Suprapubic skin (tissue), 4 donors: ENCODE data around the gene PARN.

Source experiments
- EP300 ChIP-seq: sonication (generic); formaldehyde crosslinking; IDR thresholded peaks from one replicate; pipeline ENCODE4 v1.6.1; 2017; ENCODE audit warnings: antibody characterized with exemption
- POLR2A ChIP-seq, 2 donors: fragments of 450-650 bp; IDR thresholded peaks; one replicate each; pipeline ENCODE4 v1.6.1; 2017; ENCODE audit warnings: antibody characterized with exemption in 2 of 2, mild to moderate bottlenecking in 2 of 2, moderate library complexity in 2 of 2
- POLR2AphosphoS5 ChIP-seq, 3 donors: sonication (generic); formaldehyde crosslinking; IDR thresholded peaks; one replicate each; pipeline ENCODE4 v1.6.1; 2017; ENCODE audit warnings: antibody characterized with exemption in 3 of 3
- TF ChIP-seq, protein P1 (sequence below), 2 donors: fragments of 200-600 bp in 1 of 2; fragments of 450-650 bp in 1 of 2; sonication (generic) in 1 of 2; IDR thresholded peaks; one replicate each; pipeline ENCODE4 v1.5.1; 2016 to 2019; ENCODE audit warnings: antibody characterized with exemption in 2 of 2, mild to moderate bottlenecking in 1 of 2, moderate library complexity in 1 of 2

DNA sequence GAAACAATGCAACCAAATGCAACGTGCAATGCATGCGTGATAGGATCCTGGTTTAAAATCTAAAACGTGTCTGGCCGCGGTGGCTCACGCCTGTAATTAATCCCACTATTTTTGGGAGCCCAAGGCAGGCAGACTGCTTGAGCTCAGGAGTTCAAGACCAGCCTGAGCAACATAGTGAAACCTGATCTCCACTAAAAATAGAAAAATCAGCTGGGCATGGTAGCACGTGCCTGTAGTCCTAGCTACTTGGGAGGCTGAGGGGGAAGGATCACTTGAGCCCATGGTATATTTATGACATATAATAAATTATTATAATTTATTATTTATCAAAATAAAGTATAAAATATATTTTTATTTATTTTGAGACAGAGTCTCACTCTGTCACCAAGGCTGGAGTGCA lies 241.8 kb downstream of the PARN start:
- TF ChIP-seq, protein P1, sequence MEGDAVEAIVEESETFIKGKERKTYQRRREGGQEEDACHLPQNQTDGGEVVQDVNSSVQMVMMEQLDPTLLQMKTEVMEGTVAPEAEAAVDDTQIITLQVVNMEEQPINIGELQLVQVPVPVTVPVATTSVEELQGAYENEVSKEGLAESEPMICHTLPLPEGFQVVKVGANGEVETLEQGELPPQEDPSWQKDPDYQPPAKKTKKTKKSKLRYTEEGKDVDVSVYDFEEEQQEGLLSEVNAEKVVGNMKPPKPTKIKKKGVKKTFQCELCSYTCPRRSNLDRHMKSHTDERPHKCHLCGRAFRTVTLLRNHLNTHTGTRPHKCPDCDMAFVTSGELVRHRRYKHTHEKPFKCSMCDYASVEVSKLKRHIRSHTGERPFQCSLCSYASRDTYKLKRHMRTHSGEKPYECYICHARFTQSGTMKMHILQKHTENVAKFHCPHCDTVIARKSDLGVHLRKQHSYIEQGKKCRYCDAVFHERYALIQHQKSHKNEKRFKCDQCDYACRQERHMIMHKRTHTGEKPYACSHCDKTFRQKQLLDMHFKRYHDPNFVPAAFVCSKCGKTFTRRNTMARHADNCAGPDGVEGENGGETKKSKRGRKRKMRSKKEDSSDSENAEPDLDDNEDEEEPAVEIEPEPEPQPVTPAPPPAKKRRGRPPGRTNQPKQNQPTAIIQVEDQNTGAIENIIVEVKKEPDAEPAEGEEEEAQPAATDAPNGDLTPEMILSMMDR (IDR thresholded peaks at IDR 0.05): no peak
- TF ChIP-seq POLR2AphosphoS5 (IDR thresholded peaks at IDR 0.05) (no peak), POLR2A (IDR thresholded peaks at IDR 0.05) (no peak), EP300 (no peak)
